GM21529 (cell line): ENCODE measurements around the gene GRB7.
"Not testable (repeated sequence)": the region's sequence is repeated elsewhere in the genome, so short reads cannot be mapped to it uniquely, and the experiment has no call there.

Experiments
- ATAC-seq: cut with Tn5 transposase; IDR thresholded peaks from one replicate; pipeline ENCODE4 v1.9.1; 2021; ENCODE audit not compliant: unreplicated experiment

Gene GRB7

DNA sequence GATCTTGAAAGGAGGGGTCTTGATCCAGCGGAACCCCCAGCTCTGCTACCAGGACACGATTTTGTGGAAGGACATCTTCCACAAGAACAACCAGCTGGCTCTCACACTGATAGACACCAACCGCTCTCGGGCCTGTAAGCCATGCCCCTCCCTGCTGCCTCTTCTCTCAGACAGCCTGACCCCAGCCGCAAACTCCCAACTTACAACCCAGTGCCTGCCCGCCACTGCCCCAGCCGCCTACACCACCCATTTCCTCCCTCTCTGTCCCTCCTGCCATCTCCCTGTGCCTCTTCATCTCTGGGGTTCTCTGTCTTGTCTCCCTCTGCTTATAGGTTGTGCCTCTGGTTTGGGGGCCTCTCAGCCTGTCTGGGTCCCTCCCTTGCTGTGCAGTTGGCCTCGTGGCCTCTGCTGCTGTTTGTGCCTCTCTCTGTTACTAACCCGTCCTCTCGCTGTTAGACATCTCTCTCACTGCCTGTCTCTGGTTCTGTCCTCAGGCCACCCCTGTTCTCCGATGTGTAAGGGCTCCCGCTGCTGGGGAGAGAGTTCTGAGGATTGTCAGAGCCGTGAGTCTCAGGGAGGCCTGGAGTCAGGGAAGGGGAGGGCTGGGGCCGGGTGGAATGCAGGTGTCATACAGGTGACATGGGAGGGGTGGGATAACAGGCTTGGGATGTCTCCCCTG is 28.3 kb upstream of the GRB7 start:
- no peak for ATAC-seq

DNA sequence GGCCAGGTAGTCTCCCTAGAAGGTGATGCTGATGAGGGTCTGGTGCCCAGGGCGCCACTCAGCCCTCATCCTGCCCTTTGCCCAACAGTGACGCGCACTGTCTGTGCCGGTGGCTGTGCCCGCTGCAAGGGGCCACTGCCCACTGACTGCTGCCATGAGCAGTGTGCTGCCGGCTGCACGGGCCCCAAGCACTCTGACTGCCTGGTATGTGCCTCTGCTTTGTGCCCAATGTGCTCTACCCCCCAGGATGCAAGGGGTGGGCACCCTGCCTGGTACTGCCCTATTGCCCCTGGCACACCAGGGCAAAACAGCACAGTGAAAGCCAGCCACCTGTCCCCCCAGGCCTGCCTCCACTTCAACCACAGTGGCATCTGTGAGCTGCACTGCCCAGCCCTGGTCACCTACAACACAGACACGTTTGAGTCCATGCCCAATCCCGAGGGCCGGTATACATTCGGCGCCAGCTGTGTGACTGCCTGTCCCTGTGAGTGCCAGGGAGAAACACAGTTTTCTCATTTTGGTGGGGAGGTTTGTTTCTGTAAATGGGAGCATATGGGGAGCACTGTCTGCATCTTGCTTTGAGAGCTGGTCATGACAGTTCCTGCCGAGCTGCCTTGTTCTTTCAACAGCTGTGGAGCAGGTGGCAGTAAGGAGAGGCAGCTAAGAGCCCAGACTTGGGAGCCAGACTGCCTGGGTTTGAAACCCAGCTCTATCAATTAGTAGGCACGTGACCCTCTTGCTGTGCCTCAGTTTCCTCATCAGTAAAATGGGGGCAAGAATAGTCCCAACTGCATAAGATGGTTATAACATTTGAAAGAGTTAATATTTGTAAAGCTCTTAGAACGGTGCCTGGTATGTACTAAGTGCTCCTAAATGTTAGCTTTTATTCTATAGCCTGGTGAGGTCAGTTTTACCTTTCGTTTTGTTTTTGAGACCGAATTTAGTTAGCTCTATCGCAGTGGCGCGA is 27.5 kb upstream of the GRB7 start:
- ATAC-seq, result no peak

DNA sequence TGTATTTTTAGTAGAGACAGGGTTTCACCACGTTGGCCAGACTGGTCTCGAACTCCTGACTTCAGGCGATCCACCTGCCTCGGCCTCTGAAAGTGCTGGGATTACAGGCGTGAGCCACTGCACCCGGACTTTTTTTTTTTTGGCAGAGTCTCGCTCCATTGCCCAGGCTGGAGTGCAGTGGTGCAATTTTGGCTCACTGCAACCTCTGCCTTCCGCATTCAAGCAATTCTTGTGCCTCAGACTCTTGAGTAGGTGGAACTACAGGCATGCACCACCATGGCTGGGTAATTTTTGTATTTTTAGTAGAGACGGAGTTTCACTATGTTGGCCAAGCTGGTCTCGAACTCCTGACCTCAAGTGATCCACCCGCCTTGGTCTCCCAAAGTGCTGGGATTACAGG is 26.7 kb upstream of the GRB7 start:
- not testable (repeated sequence) for ATAC-seq

DNA sequence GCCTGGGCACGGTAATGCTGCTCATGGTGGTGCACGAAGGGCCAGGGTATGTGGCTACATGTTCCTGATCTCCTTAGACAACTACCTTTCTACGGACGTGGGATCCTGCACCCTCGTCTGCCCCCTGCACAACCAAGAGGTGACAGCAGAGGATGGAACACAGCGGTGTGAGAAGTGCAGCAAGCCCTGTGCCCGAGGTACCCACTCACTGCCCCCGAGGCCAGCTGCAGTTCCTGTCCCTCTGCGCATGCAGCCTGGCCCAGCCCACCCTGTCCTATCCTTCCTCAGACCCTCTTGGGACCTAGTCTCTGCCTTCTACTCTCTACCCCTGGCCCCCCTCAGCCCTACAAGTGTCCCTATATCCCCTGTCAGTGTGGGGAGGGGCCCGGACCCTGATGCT is 25.9 kb upstream of the GRB7 start:
- no peak for ATAC-seq

DNA sequence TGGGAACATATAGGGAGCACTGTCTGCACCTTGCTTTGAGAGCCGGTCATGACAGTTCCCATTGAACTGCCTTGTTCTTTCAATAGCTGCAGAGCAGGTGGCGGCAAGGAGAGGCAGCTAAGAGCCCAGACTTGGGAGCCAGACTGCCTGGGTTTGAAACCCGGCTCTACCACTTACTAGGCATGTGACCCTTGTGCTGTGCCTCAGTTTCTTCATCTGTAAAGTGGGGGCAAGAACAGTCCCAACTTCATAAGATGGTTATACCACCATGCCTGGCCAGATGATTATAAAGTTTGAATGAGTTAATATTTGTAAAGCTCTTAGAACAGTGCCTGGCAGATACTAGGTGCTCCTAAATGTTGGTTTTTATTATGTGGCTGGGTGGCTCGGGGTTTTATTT is 23.5 kb upstream of the GRB7 start:
- no peak for ATAC-seq

DNA sequence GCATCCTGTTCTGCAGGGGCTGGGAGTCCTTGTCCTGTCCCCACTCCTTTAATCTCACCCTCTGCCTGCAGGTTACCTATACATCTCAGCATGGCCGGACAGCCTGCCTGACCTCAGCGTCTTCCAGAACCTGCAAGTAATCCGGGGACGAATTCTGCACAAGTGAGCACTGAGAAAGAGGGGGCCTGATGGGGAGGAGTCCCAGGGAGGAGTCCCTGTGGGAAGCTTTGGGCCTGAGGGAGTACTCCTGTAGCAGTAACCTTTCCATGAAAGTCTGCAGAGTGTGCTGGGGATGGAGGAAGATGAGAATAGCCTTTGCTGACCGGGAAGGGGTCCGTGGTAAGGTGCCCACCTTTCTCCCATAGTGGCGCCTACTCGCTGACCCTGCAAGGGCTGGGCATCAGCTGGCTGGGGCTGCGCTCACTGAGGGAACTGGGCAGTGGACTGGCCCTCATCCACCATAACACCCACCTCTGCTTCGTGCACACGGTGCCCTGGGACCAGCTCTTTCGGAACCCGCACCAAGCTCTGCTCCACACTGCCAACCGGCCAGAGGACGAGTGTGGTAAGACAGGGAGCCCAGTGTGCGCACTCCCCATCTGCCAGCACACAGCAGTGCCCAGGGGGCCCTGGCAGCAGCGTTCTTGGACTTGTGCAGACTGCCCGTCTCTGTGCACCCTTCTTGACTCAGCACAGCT is 22.2 kb upstream of the GRB7 start:
- no peak for ATAC-seq

DNA sequence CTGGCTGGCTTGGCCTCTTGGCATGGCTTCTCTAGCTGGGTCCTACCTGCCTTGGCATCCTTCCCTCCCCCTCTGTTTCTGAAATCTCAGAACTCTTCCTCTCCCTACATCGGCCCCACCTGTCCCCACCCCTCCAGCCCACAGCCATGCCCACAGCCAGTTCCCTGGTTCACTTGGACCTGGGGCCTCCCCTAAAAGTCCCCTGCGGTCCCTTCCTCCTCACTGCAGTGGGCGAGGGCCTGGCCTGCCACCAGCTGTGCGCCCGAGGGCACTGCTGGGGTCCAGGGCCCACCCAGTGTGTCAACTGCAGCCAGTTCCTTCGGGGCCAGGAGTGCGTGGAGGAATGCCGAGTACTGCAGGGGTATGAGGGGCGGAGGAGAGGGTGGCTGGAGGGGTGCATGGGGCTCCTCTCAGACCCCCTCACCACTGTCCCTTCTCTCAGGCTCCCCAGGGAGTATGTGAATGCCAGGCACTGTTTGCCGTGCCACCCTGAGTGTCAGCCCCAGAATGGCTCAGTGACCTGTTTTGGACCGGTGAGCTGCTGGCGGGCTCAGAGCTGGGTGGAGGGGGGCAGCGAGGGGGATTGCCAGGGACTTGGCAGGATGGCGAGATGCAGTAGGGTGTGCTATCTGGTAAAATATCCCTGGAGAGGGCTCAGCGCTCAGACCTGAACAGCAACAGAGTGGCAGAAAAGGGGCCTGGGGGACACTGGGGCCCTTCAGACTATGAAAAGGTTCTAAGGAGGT is 21.5 kb upstream of the GRB7 start:
- ATAC-seq, result no peak

DNA sequence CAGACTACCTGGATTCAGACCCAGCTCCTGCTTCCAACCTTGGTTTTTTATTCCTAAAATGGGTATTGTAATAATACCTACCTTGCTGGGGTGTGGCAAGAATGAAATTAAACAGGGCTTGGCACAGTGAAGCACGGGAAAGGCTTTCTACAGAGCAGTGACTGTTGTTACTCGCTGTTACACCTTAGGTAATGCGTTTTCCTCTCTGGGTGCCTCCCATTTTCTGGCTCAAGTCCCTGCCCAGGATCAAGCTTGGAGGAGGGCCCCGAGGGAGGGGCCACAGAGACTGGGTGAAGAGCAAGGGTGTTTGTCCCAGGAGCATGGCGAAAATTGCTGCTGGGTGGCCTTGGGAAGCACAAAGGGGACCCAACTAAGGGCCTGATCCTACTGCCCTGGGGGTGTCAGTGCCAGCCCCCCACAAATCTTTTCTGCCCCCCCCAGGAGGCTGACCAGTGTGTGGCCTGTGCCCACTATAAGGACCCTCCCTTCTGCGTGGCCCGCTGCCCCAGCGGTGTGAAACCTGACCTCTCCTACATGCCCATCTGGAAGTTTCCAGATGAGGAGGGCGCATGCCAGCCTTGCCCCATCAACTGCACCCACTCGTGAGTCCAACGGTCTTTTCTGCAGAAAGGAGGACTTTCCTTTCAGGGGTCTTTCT is 20.7 kb upstream of the GRB7 start:
- ATAC-seq, result no peak

DNA sequence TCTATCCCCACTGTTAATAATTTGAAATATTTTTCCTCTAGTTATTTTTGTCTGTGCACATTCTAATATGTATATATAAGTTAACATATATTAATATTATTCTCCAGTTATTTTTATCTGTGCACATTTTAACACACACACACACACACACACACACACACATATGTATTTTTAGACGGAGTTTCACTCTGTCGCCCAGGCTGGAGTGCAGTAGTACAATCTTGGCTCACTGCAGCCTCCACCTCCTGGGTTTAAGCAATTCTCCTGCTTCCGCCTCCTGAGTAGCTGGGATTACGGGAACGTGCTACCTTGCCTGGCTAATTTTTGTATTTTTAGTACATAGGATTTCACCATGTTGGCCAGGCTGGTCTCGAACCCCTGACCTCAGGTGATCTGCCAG is 20.1 kb upstream of the GRB7 start:
- ATAC-seq, result no peak

DNA sequence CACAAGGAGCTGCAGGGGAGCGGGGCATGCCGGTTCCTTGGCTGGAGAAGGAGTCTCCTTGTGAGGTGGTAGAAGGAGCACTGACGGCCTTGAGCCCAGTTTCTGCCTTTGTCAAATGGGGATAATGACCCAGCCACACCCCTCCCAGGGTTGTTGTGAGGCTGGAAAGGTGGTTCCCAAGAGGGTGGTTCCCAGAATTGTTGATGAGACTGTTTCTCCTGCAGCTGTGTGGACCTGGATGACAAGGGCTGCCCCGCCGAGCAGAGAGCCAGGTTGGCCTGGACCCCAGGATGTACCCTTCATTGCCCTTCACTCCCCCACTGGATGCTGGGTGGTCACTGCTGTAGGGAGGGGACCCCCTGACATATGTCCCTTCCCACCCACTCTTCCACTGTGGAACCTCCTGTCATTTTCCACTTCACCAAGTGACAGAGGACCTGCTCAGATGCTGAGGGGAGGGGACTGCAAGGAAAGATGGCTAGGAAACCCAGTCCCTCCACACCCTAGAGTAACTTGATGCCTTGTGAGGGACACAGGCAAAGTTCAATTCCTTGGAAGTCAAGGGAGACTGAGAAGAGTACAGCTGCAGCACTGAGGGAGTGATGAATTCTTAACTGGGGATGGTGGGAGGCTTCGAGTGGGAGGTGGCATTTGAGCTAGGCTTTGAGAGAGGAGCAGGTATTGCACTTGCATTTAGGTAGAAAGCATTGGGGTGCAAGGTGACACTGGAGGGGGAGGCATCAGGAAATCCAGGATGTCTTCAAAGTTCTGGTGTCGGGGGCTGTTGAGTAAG is 18.0 kb upstream of the GRB7 start:
- no peak for ATAC-seq

DNA sequence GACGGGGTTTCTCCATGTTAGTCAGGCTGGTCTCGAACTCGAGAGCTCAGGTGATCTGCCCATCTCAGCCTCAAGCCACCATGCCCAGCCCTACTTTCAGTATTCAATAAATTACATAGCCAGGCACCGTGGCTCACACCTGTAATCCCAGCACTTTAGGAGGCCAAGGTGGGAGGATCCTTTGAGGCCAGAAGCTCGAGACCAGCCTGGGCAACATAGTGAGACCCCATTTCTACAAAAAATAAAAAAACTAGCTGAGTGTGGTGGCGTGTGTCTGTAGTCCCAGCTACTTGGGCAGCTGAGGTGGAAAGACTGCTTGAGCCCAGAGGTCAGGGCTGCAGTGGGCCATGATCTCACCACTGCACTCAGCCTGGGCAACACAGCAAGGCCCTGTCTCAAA is 15.6 kb upstream of the GRB7 start:
- ATAC-seq, result no peak

DNA sequence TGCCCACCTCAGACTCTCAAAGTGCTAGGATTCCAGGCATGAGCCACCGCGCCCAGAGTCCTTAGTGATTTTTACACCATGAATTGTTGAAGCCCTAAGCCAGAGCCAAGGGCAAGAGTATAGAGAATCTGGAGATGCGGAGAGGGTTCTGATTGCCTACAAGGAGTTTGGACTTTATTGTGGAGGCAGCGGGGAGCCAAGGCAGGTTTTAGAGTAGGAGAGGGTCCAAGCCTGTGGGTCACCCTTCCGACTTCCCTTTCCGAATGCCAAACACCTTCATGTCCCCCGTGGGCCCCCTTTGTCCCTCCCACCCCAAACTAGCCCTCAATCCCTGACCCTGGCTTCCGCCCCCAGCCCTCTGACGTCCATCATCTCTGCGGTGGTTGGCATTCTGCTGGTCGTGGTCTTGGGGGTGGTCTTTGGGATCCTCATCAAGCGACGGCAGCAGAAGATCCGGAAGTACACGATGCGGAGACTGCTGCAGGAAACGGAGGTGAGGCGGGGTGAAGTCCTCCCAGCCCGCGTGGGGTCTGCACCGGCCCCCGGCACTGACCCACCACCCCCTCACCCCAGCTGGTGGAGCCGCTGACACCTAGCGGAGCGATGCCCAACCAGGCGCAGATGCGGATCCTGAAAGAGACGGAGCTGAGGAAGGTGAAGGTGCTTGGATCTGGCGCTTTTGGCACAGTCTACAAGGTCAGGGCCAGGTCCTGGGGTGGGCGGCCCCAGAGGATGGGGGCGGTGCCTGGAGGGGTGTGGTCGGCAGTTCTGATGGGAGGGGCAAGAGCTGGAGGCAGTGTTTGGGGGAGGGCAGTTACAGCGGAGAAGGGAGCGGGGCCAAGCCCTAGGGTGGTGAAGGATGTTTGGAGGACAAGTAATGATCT is 14.5 kb upstream of the GRB7 start:
- no peak for ATAC-seq

DNA sequence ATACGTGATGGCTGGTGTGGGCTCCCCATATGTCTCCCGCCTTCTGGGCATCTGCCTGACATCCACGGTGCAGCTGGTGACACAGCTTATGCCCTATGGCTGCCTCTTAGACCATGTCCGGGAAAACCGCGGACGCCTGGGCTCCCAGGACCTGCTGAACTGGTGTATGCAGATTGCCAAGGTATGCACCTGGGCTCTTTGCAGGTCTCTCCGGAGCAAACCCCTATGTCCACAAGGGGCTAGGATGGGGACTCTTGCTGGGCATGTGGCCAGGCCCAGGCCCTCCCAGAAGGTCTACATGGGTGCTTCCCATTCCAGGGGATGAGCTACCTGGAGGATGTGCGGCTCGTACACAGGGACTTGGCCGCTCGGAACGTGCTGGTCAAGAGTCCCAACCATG is 13.0 kb upstream of the GRB7 start:
- no peak for ATAC-seq

DNA sequence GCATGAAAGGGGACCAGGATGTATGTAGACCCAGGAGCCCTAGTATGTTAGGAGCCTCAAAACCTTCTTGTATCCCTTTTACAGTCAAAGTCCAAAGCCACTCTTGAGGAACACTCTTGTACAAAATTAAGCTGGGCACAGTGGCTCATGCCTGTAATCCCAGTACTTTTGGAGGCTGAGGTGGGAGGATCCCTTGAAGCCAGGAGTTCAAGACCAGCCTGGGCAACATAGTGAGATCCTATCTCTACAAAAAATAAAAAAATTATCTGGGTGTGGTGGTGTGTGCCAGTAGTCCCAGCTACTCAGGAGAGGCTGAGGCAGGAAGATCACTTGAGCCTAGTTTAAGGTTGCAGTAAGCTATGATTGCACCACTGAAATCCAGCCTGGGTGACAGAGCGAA is 11.8 kb upstream of the GRB7 start:
- not testable (repeated sequence) for ATAC-seq

DNA sequence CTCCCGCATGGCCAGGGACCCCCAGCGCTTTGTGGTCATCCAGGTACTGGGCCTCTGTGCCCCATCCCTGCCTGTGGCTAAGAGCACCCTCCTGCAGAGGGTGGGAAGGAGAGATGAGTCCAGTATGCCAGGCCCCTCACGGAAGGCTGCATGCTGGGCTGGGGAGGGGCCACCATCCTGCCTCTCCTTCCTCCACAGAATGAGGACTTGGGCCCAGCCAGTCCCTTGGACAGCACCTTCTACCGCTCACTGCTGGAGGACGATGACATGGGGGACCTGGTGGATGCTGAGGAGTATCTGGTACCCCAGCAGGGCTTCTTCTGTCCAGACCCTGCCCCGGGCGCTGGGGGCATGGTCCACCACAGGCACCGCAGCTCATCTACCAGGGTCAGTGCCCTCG is 11.1 kb upstream of the GRB7 start:
- no peak for ATAC-seq

DNA sequence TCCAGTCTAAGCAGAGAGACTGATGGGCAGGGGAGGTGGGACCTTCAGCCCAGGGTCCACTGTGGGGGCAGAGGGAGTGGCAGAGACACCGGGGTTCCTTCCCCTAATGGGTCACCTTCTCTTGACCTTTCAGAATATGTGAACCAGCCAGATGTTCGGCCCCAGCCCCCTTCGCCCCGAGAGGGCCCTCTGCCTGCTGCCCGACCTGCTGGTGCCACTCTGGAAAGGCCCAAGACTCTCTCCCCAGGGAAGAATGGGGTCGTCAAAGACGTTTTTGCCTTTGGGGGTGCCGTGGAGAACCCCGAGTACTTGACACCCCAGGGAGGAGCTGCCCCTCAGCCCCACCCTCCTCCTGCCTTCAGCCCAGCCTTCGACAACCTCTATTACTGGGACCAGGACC is 10.2 kb upstream of the GRB7 start:
- no peak for ATAC-seq

DNA sequence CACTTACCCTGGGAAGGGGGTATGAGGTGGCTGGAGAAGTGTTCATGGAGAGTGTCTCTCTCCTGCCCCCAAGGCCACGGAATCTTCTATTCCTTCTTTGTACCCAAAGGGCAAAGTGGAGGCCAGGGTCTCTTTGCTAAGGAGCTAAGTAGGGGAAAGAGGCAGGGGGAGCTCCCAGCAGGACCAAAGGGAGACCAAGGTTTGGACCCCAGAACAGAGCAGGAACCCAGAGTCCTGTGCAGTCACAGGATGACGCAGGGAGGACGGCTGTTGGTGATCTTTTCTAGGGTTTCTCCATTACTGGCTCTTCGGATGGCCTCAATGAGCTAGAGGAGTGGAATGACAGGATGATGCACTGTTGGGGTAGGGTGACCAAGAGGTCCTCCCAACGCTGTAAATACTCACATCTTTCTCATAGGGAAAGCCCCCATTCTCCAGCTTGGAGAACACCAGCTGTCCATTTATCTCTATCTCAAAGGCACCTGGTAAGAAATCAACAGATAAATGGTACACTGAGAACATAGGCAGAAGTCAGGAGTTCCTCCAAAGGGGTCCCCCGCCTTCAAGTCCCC is 8.4 kb upstream of the GRB7 start:
- no peak for ATAC-seq

DNA sequence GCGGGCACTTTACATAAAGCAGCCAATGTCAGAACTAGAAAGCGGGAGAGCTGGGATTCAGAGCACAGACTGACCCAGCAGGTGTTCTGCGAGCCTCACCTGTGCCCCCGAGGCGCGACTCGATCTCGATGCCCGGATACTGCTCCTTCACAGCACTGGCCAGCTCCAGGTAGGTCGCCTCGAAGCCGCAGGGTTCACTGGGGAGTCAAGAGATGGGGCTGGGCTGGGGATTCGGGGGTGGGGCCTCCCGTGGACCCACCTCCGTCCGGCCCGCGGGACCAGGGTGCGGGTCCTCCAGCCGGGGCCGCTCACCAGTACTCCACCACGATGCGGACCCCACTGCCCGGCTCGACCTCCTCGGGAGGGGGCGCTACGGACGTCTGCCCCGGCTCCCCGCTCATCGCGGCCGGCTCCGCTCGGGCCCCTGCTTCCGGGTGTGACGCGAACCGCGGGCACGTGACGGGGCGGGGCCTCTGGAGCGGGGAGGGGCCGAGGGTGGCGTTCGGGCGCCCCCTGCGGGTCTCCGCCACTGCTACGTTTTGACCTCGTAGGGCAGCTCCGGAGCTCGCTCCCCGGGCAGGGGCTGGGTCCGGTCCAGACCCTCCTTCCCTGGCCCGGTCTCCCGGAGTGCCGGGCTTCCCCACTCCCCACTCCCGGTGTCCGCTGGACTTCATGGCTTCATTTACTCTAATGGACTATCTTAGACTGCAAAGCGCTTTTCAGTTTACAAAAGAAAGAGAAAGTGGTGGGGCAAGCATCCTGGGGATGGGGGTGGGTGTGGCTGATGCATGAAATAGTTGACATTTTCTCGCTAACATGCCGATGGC is 7.4 kb upstream of the GRB7 start, which contains the start of gene MIEN1:
MIEN1 (minus strand) TSS at position 438 of the 827 bp plus-strand sequence; CDS start at position 401, 37 bp downstream.
- ATAC-seq, result peak; percentile 84
